ENCODE measurements around the gene IGF2R.

GRCh38 chr6:159935065-159935464, 33.8 kb upstream of the IGF2R start:
- TF ChIP-seq CTCF (IDR thresholded peaks at IDR 0.05; ENCODE audit: low read depth, low read length) (no peak), EZH2phosphoT487 (IDR thresholded peaks at IDR 0.05; ENCODE audit: low read depth) (no peak)
